Dermis microvascular lymphatic vessel endothelial cell (primary cell): ENCODE results near the gene PAGE1. TPM values are rescaled to one million over a fixed set of nuclear protein-coding genes. Genes with fewer than 3 reads are reported as not detected.

ENCODE experiments used
- total RNA-seq: library from RNA; depleted of rRNA; stranded (reverse); fragments of >200 nt; gene quantifications from 2 replicates; pipeline ENCODE4 v1.2.1, GENCODE V29; 2014

Gene PAGE1
- total RNA-seq, 1 donor from 2014 or later: not detected

Other genes with a start within 250 kb of the PAGE1 start
- not detected in 2 replicates for gene GAGE12C, start 163.8 kb downstream of the PAGE1 start, total RNA-seq
- gene GAGE12D, start 154.3 kb downstream of the PAGE1 start, total RNA-seq: not detected in 2 replicates
- gene GAGE12E, start 144.7 kb downstream of the PAGE1 start, total RNA-seq: not detected in 2 replicates
- not detected in 2 replicates for gene GAGE12F, start 135.1 kb downstream of the PAGE1 start, total RNA-seq
- gene GAGE12G, start 125.6 kb downstream of the PAGE1 start, total RNA-seq: not detected in 2 replicates
- not detected in 2 replicates for gene GAGE12H, start 116.0 kb downstream of the PAGE1 start, total RNA-seq
- gene GAGE2A, start 106.5 kb downstream of the PAGE1 start, total RNA-seq: not detected in 2 replicates
- gene GAGE1, start 97.0 kb downstream of the PAGE1 start, total RNA-seq: not detected in 2 replicates
- not detected in 2 replicates for gene PAGE4, start 133.3 kb upstream of the PAGE1 start, total RNA-seq
- gene USP27X, start 183.5 kb upstream of the PAGE1 start, total RNA-seq: 2.2 and 3.0 TPM in 2 replicates
- 6.2 and 11.4 TPM in 2 replicates for gene CLCN5, start 226.6 kb upstream of the PAGE1 start, total RNA-seq